Measurements from ENCODE around the gene SH3BP5.

The SH3BP5 gene

DNA sequence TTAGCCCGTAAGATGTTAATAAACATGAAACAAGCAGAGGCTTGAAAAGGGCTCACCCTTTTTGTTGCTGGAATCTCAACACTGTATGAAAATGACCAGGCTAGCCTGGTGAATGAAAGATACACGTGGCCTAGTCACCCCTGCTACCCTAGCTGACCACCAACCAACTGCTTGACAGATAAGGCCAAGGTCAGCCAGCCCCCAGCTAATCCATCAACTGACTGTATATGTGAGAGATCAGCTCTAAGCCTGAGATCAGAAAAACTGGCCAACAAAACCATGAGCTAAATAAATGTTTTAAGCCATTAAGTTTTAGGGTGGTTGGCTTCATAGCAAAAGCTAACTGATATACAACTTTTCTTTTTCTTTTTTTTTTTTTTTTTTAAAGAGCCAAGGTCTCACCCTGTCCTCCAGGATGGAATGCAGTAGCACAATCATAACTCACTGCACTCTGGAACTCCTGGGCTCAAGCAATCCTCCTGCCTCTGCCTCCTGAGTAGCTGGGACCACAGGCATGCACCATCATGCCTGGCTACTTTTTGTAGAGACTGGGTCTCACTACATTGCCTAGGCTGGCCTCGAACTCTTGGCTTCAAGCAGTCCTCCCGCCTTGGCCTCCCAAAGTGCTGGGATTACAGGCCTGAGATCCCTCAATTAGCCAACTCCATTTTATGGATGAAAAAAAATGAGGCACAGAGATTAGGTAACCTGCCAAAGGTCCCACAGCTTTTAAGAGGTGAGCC, 34.6 kb downstream of the SH3BP5 start:
- no peak for DNase-seq

- DNase-seq, result no peak
Measured at GRCh38 chr3:15295506-15295905, 36.9 kb downstream of the SH3BP5 start.

- no peak for DNase-seq
Measured at GRCh38 chr3:15294929-15295328, 37.5 kb downstream of the SH3BP5 start.

GRCh38 chr3:15292765-15293522, 39.4 kb downstream of the SH3BP5 start:
- no peak for DNase-seq

GRCh38 chr3:15291589-15292541, 40.5 kb downstream of the SH3BP5 start:
- DNase-seq, result peak; percentile 64

DNA sequence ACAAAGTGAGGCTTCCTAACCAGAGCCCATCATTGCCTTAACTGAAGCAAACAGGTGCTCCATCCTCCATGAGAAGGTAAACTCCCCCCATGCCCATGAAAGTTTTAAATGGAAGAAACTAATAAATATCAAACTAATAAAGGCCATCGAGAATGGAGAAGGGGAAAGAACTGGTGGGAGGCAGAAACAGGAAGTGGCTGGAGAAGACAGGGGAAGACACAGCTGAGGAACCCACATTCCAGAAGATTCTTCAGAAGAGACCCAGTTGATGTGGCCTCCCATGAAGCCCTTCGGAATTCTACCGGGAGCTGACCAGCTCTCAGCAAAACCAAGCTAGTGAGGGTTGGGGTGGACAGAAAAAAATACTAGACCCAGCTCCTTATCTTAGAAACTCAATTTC, 41.6 kb downstream of the SH3BP5 start:
- no peak for DNase-seq

DNA sequence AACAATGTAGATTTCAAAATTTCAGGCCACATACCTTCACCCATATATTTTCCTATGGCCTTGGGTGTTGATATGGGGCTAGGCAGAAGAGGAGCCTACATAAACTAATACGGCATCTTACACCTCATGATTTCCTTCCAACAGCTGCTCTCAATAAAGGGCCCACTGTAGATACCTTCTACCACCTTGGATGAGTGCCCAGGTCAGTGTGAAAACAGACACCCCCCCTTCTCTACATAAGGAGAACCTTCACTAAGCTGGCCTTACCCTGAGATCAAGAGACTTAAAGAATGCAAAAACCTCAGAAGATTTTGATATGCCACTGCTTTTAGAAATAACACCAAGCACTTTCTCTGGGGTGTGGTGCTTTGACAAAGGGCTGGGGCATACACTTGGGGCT, 42.7 kb downstream of the SH3BP5 start:
- no peak for DNase-seq

DNA sequence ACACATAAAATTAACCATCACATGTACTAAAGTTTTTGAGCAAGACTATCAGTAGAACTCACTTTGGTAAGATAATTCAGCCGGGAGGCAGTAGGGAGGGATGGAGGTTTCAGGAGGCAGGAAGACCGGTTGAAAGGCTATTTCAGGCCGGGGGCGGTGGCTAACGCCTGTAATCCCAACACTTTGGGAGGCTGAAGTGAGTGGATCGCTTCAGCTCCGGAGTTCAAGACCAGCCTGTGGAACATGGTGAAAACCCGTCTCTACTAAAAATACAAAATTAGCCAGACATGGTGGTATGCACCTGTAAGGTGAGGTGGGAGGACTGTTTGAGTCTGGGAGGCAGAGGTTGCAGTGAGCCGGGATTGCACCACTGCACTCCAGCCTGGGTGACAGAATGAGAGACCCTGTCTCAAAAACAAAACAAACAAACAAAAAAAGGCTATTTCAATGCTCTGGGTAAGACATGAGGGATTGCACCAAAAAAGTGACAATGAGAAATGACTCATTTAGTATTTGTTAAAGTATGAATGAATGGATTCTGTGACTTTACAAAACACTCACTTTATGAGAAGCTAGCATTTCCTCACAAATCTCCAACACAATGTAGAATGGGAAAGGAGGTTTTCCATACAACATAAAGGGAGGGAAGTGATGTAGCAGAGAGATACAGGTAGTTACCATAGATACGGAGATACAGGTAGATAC, 43.9 kb downstream of the SH3BP5 start:
- no peak for DNase-seq

GRCh38 chr3:15287565-15288330, 44.6 kb downstream of the SH3BP5 start:
- no peak for DNase-seq

- no peak for DNase-seq
Measured at GRCh38 chr3:15286022-15286421, 46.4 kb downstream of the SH3BP5 start.

DNA sequence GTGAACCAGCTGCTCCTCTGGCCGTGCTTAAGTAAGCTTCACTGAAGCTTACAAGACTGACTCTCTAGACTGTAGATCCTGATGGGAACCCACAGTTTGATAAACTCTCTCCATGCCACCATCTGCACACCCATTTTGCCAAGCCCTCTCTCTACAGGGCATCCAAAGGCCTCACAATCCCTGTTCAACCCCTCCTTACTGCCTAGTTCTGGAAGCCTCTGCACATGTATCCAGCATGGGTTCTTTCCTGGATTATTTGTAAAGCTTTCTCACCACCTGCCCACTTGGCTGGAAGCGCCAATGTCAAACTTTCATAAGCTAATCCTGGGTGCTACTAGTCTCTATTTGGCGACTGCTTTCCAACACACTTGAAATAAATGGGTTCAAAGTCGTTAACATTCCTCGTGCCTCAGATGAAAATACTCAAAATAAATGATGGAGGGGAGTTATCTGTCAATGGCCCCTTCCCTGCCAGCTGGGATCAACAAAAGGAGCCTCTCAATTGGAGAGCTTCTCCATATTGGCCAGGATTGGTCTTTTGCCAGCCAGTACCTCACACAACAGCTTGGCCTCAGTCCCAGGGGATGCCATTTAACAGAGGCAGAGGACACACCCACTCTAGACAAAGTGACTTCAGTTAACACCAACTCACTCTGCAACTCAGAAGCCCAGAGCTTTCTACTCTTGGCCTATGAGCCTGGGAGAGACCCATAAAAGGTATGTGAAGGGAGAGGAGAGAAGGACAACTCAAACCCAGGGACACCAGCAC, 48.1 kb downstream of the SH3BP5 start:
- DNase-seq, result no peak

DNA sequence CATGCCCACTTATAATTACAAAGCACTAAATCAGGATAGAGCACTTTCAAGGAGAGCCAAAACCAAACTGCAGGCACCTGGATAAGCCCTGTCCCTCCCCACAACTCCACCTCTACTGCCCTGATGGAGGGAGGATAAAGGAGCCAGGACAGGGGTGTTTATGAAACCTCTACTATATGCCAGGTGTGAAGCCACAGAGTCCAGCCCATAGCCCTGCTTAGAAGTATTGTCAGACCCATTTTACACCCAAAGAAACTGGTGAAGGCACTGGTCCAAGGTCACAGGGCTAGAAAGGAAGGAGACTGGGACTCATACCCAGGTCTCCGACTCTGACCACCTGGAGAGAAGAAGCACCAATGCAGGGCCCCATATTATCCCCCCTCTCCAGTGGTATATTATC, 48.7 kb downstream of the SH3BP5 start:
- DNase-seq, result no peak

GRCh38 chr3:15281817-15282216, 50.6 kb downstream of the SH3BP5 start:
- no peak for DNase-seq

DNA sequence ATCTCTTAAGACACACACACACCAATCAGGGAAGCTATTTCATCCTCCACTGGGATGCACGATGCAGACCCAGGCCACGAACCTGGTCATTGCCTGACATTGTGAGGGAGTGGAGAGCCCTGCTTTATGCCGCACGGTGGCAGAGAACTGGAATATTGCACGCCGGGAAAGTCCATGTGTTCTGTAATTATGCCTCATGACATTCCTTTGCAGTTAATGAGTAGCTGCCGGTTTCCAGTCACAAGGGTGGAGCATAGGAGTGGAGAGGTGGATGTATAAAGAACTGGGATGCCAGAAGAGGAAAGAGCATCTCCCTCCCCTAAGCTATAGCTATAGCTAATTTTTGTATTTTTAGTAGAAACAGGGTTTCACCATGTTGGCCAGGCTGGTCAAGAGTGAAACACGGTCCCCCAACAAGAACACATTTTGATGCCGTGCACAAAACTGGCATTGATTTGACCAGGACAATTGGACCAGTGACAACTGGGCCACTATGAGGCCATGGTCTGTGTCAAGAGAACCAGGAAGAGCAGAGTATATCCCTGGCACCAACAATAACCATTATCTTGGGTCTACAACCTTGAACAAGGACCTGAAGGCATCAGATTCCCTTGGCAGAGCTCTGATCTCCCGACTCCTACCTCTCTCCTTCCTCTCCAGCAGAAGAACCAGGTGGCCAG, 51.4 kb downstream of the SH3BP5 start:
- DNase-seq, result no peak

DNA sequence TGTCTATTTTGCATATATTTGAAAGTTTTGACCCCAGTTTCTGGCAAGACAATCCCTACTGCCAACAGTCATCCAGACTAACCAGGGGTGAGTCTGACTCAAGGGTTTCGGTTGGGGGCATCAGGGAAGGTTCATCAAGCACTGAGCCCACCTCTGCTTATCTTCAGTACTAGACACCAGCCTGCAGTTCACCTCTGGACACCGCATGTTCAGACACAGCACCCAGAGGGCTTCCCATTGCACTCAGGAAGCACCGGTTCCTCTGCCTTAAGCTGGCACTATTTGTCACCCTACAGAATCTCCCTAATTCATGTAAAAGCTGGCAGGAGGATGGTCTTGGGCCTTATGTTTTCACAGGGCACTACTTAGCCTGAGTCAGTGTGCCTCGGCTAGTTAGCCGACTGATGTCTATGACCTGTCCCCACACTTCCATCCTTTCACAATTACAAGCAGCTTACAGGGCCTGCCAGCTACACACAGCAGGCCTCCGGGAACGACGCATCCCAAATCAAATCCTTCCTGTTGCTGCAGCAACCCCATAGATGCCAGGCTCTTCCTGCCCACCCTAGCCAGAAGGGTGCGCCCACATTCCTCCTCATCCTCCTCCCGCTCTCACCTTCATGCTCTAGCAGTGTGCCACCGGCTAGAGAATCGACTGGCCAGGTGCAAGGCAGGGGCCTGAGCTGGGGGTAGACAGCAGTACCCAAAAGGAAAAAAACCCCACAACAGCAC, 52.5 kb downstream of the SH3BP5 start:
- DNase-seq, result no peak

DNA sequence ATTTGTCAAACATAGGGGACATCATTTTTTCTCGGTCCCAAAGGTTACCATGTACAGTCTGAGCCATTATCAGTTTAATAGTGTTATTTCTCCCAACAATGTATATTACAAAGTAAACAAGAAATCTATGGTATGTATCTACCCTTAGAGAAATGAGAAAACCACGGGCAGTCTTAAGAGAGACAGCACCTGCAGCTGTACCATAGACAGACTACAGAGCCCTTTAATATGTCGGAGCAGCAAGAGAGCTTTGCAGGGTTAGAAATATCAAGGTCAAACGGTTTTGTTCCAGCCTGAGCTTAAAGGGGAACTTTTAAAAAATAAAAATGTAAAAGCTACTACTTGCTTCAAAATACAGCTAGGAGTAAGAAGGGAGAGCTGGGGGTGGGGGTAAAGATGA, 53.2 kb downstream of the SH3BP5 start:
- DNase-seq, result no peak

DNA sequence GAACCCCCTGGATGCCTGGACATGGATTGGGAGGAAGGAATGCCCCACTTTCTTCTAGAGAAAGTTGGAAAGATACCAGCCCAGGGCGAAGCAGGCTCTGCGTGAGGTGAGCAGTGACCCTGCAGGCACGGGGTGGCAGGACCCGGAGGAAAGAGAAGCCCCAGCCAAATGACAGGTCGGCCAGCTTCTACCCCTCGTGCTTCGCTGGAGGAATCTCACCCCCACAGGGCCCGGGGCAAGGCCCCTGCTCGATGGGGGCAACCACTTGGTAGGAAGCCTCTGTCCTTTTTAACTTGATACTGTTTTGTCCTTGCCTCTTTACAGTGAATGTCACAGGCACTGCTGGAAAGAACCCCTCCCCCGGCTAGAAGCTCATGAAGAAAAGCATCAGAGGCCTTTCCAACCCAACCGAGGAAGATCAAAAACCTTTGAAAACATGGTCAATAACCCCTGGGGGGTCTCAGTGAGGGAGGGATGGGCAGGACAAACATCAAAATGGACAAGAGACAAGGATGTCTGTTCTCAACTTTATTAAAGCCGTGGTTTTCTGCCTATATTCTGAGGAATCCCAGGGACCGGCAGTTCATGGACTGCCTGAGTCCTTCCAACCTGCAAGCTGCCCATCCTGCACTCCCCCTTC, 54.4 kb downstream of the SH3BP5 start:
- DNase-seq, result no peak

DNA sequence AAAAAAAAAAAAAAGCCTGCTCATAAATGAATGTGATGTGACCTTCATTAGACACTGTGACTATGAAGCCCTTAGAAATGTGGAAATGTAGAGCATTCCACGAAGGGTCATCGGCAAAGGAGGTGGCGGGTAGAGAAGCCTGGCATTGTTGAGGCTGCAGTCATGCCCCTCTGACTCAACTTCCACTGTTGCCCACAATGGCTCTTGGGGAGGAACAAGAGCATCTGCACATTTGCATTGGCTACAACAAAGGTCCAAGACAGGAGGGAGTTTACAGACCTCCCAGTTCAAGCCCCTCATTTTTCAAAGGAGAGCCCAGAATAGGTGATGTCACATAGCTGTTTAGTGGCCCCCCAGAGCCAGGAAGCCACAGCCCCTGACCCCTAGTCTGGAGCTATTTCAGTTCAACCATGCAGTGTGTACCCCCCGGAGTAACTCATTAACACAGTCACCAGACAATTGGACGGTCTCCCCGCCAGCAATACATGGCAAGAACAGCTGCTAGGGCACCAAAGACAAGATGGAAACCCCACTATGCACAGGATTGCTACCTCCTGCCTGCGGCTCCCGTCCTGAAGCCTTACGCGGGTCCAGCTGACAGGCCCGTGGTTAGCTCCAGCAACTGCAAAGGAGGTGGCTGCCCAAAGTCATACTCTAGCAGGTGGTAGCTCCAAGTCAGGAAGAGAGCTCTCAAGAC, 56.2 kb downstream of the SH3BP5 start:
- DNase-seq, result no peak

DNA sequence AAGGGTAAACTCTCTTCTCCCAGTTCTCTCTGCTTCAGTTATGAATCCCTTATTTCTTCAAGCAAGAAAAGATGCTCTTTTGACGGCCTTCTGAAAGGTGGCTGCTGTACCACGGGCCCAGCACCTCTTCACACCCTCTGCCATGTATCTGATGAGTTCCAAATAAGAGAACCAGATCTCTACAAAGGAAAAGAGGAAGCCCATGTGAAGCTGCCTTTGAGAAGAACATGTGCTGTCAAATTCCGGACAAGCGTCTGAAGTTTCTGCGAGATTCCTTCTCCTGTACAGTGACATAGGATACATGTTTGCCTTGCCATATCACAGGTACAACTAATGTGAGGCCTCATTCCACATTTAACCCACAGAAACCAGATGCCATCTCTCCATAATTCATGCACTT, 59.2 kb downstream of the SH3BP5 start:
- no peak for DNase-seq
